GM21360 (cell line): ENCODE measurements around the gene AJAP1.

Experiments
- ATAC-seq: cut with Tn5 transposase; IDR thresholded peaks from one replicate; pipeline ENCODE4 v1.9.1; 2021; ENCODE audit warnings: mild to moderate bottlenecking, moderate library complexity; ENCODE audit not compliant: unreplicated experiment

The AJAP1 gene

GRCh38 chr1:4699376-4700301 lies 45.2 kb downstream of the AJAP1 start:
- no peak for ATAC-seq

GRCh38 chr1:4700801-4701200 lies 46.4 kb downstream of the AJAP1 start:
- ATAC-seq = no peak

GRCh38 chr1:4701276-4701675 lies 46.9 kb downstream of the AJAP1 start:
- ATAC-seq = no peak

GRCh38 chr1:4702464-4702863 lies 48.1 kb downstream of the AJAP1 start:
- no peak for ATAC-seq

GRCh38 chr1:4702932-4703331 lies 48.5 kb downstream of the AJAP1 start:
- ATAC-seq = no peak

GRCh38 chr1:4703646-4704045 lies 49.2 kb downstream of the AJAP1 start:
- ATAC-seq = no peak

- ATAC-seq = no peak
These were observed 54.6 kb downstream of the AJAP1 start for GRCh38 chr1:4708840-4709507.

GRCh38 chr1:4709641-4710040 lies 55.2 kb downstream of the AJAP1 start:
- ATAC-seq = no peak

- ATAC-seq = no peak
These were observed 56.4 kb downstream of the AJAP1 start for GRCh38 chr1:4710592-4711415.

GRCh38 chr1:4711416-4712275 lies 57.2 kb downstream of the AJAP1 start:
- ATAC-seq = no peak

- no peak for ATAC-seq
These were observed 59.3 kb downstream of the AJAP1 start for GRCh38 chr1:4713669-4714068.

- no peak for ATAC-seq
These were observed 62.0 kb downstream of the AJAP1 start for GRCh38 chr1:4716406-4716805.

GRCh38 chr1:4718071-4718470 lies 63.7 kb downstream of the AJAP1 start:
- no peak for ATAC-seq

GRCh38 chr1:4723106-4723505 lies 68.7 kb downstream of the AJAP1 start:
- no peak for ATAC-seq

GRCh38 chr1:4724001-4724400 lies 69.6 kb downstream of the AJAP1 start:
- ATAC-seq = no peak

GRCh38 chr1:4724695-4725250 lies 70.4 kb downstream of the AJAP1 start:
- no peak for ATAC-seq

- ATAC-seq = no peak
These were observed 71.0 kb downstream of the AJAP1 start for GRCh38 chr1:4725416-4725815.

GRCh38 chr1:4726620-4727341 lies 72.4 kb downstream of the AJAP1 start:
- ATAC-seq = no peak

- ATAC-seq = no peak
These were observed 74.1 kb downstream of the AJAP1 start for GRCh38 chr1:4728319-4729089.
